NCI-H748 (cell line): ENCODE results near the gene KLK4.
A peak's percentile ranks its signal among the peaks of the same experiment; 100 is the strongest.

Source experiments
- DNase-seq: peaks from one replicate; lab custom pipeline; 2025; ENCODE audit not compliant: unreplicated experiment; lab: John Stamatoyannopoulos, UW

Gene KLK4

DNA sequence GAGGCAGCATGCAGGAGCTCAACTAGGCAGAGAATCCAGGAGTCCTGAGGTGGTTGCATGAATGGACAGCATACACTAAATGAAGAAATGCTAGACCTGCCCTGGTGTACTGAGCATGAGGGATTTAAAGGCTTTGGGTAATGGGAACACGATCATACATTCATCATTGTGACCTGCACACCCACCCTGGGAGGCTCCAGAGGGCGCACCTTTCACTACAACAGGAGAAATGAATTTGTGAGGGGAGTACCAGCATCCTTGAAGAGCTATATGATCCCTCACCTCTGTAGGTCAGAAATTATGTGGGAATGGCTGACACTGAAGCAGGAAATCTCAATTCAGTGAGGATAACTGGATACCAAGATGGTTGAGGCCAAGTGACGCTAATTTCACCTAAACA lies 29.0 kb downstream of the KLK4 start:
- DNase-seq, result no peak

DNA sequence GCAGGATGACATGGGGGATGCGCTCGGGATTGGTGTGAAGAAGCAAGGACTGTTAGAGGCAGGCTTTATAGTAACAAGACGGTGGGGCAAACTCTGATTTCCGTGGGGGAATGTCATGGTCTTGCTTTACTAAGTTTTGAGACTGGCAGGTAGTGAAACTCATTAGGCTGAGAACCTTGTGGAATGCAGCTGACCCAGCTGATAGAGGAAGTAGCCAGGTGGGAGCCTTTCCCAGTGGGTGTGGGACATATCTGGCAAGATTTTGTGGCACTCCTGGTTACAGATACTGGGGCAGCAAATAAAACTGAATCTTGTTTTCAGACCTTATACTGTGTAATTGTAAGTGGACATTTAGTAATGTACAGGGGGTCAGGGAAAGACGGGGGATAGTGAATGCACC lies 31.0 kb downstream of the KLK4 start:
- no peak for DNase-seq

DNA sequence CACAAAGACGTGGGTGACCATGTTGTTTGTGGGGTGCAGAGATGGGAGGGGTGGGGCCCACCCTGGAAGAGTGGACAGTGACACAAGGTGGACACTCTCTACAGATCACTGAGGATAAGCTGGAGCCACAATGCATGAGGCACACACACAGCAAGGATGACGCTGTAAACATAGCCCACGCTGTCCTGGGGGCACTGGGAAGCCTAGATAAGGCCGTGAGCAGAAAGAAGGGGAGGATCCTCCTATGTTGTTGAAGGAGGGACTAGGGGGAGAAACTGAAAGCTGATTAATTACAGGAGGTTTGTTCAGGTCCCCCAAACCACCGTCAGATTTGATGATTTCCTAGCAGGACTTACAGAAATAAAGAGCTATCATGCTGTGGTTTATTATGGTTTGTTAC lies 32.3 kb downstream of the KLK4 start:
- DNase-seq, result no peak

DNA sequence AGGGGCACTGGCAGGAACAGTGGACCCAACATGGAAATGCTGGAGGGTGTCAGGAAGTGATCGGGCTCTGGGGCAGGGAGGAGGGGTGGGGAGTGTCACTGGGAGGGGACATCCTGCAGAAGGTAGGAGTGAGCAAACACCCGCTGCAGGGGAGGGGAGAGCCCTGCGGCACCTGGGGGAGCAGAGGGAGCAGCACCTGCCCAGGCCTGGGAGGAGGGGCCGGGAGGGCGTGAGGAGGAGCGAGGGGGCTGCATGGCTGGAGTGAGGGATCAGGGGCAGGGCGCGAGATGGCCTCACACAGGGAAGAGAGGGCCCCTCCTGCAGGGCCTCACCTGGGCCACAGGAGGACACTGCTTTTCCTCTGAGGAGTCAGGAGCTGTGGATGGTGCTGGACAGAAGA lies 33.9 kb downstream of the KLK4 start:
- peak; percentile 84 for DNase-seq

DNA sequence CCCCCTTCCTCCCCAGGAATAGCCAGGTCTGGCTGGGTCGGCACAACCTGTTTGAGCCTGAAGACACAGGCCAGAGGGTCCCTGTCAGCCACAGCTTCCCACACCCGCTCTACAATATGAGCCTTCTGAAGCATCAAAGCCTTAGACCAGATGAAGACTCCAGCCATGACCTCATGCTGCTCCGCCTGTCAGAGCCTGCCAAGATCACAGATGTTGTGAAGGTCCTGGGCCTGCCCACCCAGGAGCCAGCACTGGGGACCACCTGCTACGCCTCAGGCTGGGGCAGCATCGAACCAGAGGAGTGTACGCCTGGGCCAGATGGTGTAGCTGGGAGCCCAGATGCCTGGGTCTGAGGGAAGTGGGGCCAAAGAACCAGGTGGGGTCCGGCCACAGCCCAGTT lies 34.7 kb downstream of the KLK4 start:
- DNase-seq, result no peak

GRCh38 chr19:50875795-50876422 lies 35.3 kb downstream of the KLK4 start:
- DNase-seq, result no peak

DNA sequence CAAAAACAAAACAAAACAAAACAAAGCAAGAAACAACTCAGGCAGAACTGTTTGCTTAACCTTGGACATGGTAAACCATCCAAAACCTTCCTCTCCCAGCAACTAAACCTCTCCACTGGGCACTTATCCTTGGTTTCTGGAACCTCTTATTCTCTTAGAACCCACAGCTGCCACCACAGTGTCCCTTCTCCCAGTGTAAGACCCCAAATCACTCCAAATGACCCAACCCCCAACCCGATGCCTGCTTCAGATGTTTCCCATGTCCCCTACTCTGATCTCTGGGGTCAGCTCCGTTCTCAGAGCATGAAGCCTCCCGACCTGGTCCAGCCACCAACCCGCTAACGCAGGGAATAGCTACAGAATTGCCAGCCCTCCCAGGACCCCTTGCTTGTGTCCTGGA lies 37.0 kb downstream of the KLK4 start:
- no peak for DNase-seq

GRCh38 chr19:50873056-50873455 lies 38.1 kb downstream of the KLK4 start, which contains the start of gene KLK2:
Gene KLK2 (plus strand): TSS chr19:50873439. CDS start chr19:50873474, 35 bp downstream.
- no peak for DNase-seq

- no peak for DNase-seq
Measured at GRCh38 chr19:50870417-50871089, 40.6 kb downstream of the KLK4 start.

- DNase-seq, result no peak
Measured at GRCh38 chr19:50869479-50869878, 41.7 kb downstream of the KLK4 start.

GRCh38 chr19:50861496-50862286 lies 49.5 kb downstream of the KLK4 start:
- no peak for DNase-seq

GRCh38 chr19:50861010-50861409 lies 50.2 kb downstream of the KLK4 start:
- DNase-seq, result no peak

DNA sequence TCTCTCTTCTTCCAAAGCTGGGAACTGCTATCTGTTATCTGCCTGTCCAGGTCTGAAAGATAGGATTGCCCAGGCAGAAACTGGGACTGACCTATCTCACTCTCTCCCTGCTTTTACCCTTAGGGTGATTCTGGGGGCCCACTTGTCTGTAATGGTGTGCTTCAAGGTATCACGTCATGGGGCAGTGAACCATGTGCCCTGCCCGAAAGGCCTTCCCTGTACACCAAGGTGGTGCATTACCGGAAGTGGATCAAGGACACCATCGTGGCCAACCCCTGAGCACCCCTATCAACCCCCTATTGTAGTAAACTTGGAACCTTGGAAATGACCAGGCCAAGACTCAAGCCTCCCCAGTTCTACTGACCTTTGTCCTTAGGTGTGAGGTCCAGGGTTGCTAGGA lies 51.3 kb downstream of the KLK4 start:
- DNase-seq, result no peak

- peak; percentile 97 for DNase-seq
Measured at GRCh38 chr19:50858886-50859285, 52.3 kb downstream of the KLK4 start.

GRCh38 chr19:50857366-50857765 lies 53.8 kb downstream of the KLK4 start:
- DNase-seq, result no peak
